Tibial artery (tissue), 4 donors: ENCODE data around the gene VWF.
A peak's percentile ranks its signal among the peaks of the same experiment; 100 is the strongest.

Experiments
- DNase-seq, 2 donors: peaks; one replicate each; pipeline ENCODE4 v3.0.0-alpha.2; 2019
- H3K27ac ChIP-seq, 2 donors: fragments of 200-600 bp; sonication (generic) in 1 of 2; 1 replicate in 1 of 2; 2 replicates in 1 of 2; pipeline ENCODE4 v1.5.1; 2018 to 2019; ENCODE audit warnings: mild to moderate bottlenecking in 1 of 2
- H3K27me3 ChIP-seq, 2 donors: fragments of 200-600 bp; sonication (generic) in 1 of 2; one replicate each; pipeline versions ENCODE4 v1.5.1 to v1.6.0; 2016 to 2019
- H3K36me3 ChIP-seq, 3 donors: fragments of 200-600 bp; sonication (generic) in 2 of 3; one replicate each; pipeline ENCODE4 v1.5.1; 2016 to 2019; ENCODE audit warnings: mild to moderate bottlenecking in 2 of 3
- H3K4me1 ChIP-seq, 4 donors: fragments of 200-600 bp; sonication (generic) in 2 of 4; 1 replicate in 3 of 4; 2 replicates in 1 of 4; pipeline ENCODE4 v1.5.1; 2016 to 2019
- H3K4me3 ChIP-seq, 2 donors: fragments of 200-600 bp; sonication (generic) in 1 of 2; 1 replicate in 1 of 2; 2 replicates in 1 of 2; pipeline ENCODE4 v1.5.1; 2018 to 2019; ENCODE audit warnings: mild to moderate bottlenecking in 2 of 2
- H3K9me3 ChIP-seq, 3 donors: fragments of 200-600 bp; sonication (generic) in 1 of 3; one replicate each; pipeline ENCODE4 v1.5.1; 2016 to 2019
- CTCF ChIP-seq, 2 experiments: fragments of 200-600 bp in 1 of 2; fragments of 450-650 bp in 1 of 2; IDR thresholded peaks; one replicate each; pipeline ENCODE4 v1.5.1; 2017 to 2019; ENCODE audit warnings: antibody characterized with exemption in 2 of 2, mild to moderate bottlenecking in 1 of 2, moderate library complexity in 1 of 2
- intact Hi-C: fragments of 100-400 bp; cut with DNase I; formaldehyde crosslinking; loops from one replicate; pipeline ENCODE4 v1.15.0; 2023; ENCODE audit warnings: low total_unique reads

VWF gene

GRCh38 chr12:6058481-6059161 is 65.8 kb downstream of the VWF start:
- H3K4me1 ChIP-seq = peaks cover 0 to 17% (median 9%) of the 10 kb centered on the region in 4 donors
- peaks cover 0 to 12% of the 10 kb centered on the region in 2 donors for H3K27me3 ChIP-seq
- DNase-seq = no peak
- no peaks in the 10 kb centered on the region for H3K9me3 ChIP-seq
- intact Hi-C loops = no loop called here
- H3K27ac ChIP-seq = no peak overlapping the region
- TF ChIP-seq CTCF (IDR thresholded peaks at IDR 0.05) = no peak
- no peaks in the 10 kb centered on the region for H3K36me3 ChIP-seq
- H3K4me3 ChIP-seq = no peak overlapping the region

- H3K27ac ChIP-seq = no peak overlapping the region
- peaks cover 0 to 12% of the 10 kb centered on the region in 2 donors for H3K27me3 ChIP-seq
- no peak for TF ChIP-seq CTCF (IDR thresholded peaks at IDR 0.05)
- intact Hi-C loops = no loop called here
- no peak overlapping the region for H3K4me3 ChIP-seq
- DNase-seq = no peak
- no peaks in the 10 kb centered on the region for H3K9me3 ChIP-seq
- peaks cover 0 to 26% (median 9%) of the 10 kb centered on the region in 4 donors for H3K4me1 ChIP-seq
- H3K36me3 ChIP-seq = no peaks in the 10 kb centered on the region
Measured at GRCh38 chr12:6057700-6058099, 66.8 kb downstream of the VWF start.

- Histone ChIP-seq H3K4me3 (peak overlapping the region; percentile 8 to 35), H3K27ac (no peak overlapping the region), H3K27me3 (peaks cover 0 to 12% of the 10 kb centered on the region in 2 donors), H3K36me3 (no peaks in the 10 kb centered on the region), H3K9me3 (no peaks in the 10 kb centered on the region), H3K4me1 (peaks cover 0 to 27% (median 9%) of the 10 kb centered on the region in 4 donors)
- no peak for TF ChIP-seq CTCF (IDR thresholded peaks at IDR 0.05)
- no peak for DNase-seq
- intact Hi-C loops = no loop called here
Measured at GRCh38 chr12:6056406-6057240, 67.8 kb downstream of the VWF start.

GRCh38 chr12:6053541-6053940 is 70.9 kb downstream of the VWF start:
- Histone ChIP-seq H3K27me3 (peaks cover 0 to 12% of the 10 kb centered on the region in 2 donors), H3K4me1 (peaks cover 0 to 44% (median 19%) of the 10 kb centered on the region in 4 donors), H3K9me3 (no peaks in the 10 kb centered on the region), H3K27ac (no peak overlapping the region), H3K36me3 (no peaks in the 10 kb centered on the region), H3K4me3 (no peak overlapping the region)
- no peak for DNase-seq
- intact Hi-C loops = no loop called here
- no peak for TF ChIP-seq CTCF (IDR thresholded peaks at IDR 0.05)

GRCh38 chr12:6052940-6053329 is 71.5 kb downstream of the VWF start:
- Histone ChIP-seq H3K27ac (no peak overlapping the region), H3K36me3 (no peaks in the 10 kb centered on the region), H3K4me3 (no peak overlapping the region), H3K27me3 (peaks cover 0 to 12% of the 10 kb centered on the region in 2 donors), H3K4me1 (peaks cover 0 to 44% (median 19%) of the 10 kb centered on the region in 4 donors), H3K9me3 (no peaks in the 10 kb centered on the region)
- no peak for TF ChIP-seq CTCF (IDR thresholded peaks at IDR 0.05)
- DNase-seq = no peak
- intact Hi-C loops = no loop called here
